IPS-11a (cell line): Measurements from ENCODE around the gene CD6.

Source experiments
- H3K4me3 ChIP-seq: one replicate; pipeline ENCODE4 v1.5.1; 2013; ENCODE audit warnings: low read depth, low read length, control low read depth

CD6 gene

DNA sequence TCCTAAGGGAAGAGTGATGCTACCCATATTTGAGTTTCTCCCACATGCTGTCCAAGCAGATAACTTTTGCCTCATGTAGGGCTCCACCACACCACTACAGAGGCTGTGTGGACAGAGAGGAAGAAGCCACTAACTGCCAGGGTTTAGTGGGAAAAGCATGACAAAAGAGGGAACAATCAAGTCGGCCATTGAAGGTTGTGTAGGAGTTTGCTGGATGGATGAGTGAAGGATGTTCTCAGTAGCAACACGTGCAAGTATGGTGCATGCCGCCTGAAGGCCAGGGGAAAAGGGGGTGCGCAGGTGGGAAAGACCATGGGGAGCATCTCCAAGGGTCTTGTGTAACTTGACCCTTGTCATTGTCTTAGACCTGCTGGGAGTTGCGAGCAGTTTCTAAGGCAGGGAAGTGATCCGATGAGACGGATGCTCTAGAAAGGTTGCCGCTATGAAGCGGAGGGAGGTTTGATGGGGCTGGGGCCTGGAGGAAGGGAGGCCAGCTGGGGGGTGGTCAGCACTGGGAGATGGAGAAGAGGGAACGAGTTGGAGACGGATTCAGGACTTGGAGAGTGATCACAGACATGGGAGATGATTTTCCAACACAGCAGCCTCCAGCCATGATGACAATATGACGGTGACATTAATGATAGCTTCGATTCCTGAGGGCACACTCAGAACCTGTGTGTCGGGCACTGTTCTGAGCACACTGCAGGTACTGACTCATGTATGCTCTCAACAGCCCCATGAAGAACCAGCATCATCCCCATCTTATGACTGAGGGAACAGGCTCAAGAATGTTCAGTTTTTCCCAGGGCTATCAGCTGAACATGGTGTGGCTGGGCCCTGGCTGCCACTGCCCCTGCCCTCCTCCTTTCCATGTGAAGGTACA, 53.7 kb downstream of the CD6 start:
- no peak overlapping the region for H3K4me3 ChIP-seq

- no peak overlapping the region for H3K4me3 ChIP-seq
Observed at GRCh38 chr11:61025821-61026120, 54.3 kb downstream of the CD6 start.

DNA sequence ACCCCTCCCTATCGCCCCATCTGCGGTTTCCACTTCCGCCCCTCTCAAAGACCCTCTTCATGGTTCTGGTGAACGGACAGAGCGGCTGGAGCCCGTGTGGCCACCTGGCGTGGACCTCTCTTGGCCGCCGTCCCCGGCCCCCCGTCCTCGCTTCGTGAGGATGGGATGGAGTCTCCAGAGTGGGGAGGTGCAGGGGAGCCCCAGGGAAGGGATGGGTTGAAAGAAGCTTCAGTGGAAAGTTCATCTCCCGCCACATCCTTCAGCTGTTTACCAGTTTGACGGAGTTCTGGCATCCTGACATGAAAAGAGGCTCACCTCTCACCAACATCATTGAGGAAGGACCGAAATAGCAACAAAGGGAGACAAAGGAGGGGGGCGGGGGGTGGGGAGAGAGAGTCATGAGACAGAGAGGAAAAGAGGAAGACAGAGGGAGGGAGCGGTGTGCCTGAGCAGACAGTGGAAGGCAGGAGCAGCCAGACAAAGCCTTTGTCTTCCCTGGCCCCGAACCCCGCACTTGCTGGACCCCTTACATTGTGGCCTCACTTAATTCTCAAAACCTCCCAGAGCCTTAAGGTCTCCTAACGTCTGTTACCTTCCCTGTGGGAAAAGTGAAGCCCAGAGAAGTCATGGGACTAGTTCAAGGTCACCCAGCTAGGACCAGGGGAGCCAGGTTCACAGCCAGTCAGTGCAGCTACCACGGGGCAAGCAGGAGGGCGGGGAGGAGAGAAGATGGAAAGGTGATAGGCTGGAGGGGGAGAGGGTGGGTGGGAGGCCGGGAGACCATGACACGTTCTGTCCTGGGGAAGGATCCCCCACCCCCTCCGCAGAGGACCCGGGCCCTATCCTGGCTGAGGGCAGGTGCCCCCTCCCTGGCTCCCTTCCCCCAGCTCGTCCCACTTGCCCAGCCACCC, 54.9 kb downstream of the CD6 start:
- H3K4me3 ChIP-seq, result no peak overlapping the region

- H3K4me3 ChIP-seq, result no peak overlapping the region
Observed at GRCh38 chr11:61027141-61027840, 55.8 kb downstream of the CD6 start.

DNA sequence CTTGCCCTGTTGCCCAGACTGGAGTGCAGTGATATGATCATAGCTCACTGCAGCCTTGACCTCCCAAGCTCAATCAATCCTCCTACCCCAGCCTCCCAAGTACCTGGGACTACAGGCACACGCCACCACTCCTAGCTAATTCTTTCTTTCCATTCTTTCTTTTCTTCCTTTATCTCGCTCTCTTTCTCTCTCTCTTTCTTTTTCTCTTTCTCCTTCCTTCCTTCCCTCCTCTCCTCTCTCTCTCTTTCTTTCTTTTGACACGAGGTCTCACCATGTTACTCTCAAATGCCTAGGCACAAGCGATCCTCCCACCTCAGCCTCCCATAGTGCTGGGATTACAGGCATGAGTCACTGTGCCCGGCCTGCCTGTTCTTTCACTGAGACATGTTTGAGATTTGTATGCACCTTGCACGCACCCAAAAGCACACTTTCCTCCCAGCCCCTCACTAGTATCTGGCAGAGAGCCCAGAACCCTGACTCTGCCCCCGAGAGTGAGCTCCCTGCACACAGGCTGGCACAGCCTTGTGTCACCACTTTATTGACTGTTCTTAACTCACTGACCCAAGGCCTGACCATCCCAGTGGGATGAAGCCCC, 56.8 kb downstream of the CD6 start:
- no peak overlapping the region for H3K4me3 ChIP-seq

DNA sequence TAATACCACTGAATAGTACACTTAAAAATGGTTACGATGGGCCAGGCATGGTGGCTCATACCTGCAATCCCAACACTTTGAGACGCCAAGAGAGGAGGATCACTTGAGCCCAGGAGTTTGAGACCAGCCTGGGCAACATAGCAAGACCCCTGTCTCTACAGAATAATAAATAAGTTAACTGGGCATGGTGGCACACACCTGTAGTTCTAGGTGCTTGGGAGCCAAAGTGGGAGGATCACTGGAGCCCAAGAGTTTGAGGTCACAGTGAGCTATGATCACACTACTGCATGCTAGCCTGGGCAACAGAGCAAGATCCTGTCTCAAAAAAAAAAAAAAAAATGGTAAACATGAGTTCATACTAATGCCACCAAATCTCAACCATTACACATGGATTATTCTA, 61.3 kb downstream of the CD6 start:
- no peak overlapping the region for H3K4me3 ChIP-seq

DNA sequence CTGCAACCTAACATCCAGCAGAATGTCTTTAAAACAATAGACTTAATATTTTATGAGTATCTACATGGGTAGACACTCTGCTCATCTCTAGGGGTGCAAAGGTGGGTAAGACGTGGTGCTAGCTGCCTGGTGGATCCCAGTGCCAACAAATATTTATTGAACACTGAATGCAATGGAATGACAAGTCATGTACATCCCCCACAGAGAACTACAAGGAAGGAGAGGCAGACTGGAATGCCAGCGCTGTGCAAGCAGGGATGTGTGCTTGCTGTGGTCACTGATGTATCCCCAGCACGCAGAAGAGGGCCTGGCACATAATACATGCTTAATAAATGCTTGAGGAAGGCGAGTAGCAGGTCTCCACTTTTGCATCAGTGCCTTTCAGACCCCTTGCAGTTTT, 61.9 kb downstream of the CD6 start:
- H3K4me3 ChIP-seq, result no peak overlapping the region

DNA sequence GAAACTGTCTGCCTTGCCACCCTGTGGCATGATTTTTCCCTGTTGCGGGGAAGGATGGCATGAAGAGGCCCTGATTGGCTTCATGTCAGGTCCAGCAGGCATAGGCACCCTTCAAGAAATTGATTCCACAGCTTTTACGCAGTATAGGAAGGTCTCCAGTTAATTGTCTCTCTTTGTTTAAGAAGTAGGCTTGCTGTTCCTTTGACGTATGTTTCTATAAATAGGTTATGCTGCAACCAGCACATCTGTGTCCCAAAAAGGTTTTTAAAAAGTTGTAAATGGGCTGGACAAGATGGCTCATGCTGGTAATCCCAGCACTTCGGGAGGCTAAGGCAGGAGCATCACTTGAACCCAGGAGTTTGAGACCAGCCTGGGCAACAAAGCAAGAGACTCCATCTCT, 62.6 kb downstream of the CD6 start:
- H3K4me3 ChIP-seq, result no peak overlapping the region

GRCh38 chr11:61034704-61035525, 63.4 kb downstream of the CD6 start:
- no peak overlapping the region for H3K4me3 ChIP-seq

DNA sequence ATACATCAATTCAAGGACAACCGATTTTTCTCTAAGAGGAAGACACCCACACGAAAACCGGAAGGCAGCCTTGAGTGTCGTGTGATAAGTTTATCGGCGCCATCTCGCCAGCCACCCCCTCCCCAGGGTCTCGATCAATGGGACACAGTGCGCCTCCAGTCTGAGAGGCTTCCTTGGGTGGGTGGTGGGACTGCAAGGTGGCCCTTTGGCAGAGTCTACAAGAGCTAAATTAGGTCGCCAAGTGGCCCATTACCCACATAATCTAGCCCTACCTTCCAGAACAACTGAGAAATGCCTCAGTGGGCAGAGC, 64.0 kb downstream of the CD6 start:
- no peak overlapping the region for H3K4me3 ChIP-seq

DNA sequence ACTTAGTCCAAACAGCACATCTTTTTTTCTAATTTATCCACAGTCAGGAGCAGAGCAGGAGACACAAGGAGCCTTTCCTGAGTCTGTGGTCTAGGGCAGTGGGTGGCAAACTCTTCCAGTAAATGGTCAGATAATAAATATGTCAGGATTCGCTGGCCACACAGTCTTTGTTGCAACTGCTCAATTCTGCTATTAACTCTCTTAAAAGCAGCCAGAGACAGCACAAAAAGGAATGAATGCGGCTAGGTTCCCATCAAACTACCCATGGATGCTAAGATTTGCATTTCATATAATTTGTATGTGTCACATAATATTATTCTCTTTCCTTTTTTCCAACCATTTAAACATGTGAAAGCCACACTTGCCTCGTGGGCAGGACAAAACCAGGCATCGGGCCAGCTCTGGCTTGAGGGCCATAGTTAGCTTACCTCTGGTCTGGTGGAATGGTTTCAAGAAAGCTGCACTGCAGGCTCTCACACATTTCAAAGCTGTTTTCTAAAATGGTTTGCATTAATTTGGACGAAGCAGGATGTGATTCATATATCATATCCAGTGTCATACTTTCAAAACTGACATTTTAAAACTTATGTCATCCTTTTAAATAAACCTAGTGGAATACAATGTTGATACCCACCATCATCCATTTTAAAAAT, 66.1 kb downstream of the CD6 start:
- no peak overlapping the region for H3K4me3 ChIP-seq

GRCh38 chr11:61039916-61040315, 68.4 kb downstream of the CD6 start:
- no peak overlapping the region for H3K4me3 ChIP-seq

DNA sequence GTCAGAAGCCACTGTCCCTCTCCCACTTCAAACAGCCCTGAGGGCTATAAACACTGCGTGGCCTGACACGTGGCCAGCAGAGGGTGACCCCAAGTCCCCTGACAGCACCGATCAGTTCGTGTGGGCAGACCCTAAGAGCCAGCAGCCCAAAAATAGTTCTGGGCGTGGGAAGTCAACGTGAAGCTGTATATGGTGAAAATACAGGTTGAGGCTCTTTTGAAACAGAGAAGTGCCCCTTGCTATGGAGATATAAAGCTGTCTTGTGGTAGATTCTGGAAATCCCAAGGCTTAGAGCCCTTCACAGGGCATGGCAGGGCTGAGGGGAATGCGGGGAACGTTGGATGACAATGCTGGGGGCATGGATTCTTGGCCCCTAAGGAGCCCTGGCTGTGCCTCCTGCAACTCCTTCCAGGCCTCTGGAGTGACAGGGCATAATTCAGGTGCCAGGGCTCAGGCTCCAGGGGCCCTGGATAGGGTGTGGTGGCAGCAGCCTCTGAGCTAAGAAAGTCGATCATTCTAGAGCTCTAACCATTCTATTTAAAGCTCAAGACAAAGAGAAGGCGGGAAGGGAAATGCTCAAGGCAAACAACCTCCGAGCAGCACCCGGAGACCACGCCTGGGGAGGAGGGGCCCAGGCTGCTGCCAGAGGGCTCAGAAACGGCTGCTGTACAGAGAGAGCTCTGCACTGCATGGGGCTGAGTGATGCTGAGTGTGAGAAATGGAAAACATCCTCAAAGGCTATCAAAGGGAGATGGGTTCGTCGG, 70.5 kb downstream of the CD6 start:
- H3K4me3 ChIP-seq, result no peak overlapping the region

GRCh38 chr11:61042537-61042936, 71.1 kb downstream of the CD6 start:
- H3K4me3 ChIP-seq, result no peak overlapping the region

- no peak overlapping the region for H3K4me3 ChIP-seq
Observed at GRCh38 chr11:61042961-61043540, 71.6 kb downstream of the CD6 start.

DNA sequence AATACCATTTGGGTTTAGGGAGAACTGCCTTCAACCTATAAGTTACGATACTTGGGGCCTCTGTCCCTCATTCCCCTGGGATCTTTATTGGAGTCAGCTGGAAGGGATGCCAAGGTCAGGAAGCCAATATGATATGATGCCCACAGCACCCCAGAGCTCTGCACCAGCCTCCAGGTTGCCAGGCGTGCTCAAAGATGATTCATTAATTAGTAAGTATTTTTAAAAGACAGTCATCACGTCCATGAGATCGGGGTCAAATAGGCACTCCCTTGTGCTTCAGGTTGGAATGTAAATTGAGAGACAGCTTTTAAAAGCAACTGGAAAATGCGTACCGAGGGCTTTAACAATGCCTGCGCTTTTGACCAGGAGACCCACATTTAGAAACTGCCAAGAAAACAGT, 73.8 kb downstream of the CD6 start:
- no peak overlapping the region for H3K4me3 ChIP-seq

DNA sequence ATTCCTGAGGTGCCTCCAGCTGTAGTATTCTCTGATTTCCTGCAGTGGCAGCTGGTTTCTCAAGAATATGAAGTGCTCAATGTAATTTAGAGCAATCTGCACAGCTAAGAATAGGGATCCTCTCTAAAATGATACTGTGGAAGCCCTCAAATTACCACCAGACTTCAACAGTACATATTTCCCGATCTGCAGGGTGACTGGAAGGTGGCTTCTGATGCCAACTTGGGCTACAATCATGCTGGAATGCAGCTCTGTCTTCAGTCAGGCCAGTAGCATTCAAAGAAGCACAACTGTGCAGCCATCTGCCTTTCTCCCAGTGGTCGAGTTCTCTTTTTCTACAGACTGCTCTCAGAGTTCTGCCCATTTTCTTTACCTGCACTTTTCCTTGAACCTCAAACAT, 75.4 kb downstream of the CD6 start:
- no peak overlapping the region for H3K4me3 ChIP-seq

- H3K4me3 ChIP-seq, result no peak overlapping the region
Observed at GRCh38 chr11:61048368-61049062, 77.0 kb downstream of the CD6 start.

DNA sequence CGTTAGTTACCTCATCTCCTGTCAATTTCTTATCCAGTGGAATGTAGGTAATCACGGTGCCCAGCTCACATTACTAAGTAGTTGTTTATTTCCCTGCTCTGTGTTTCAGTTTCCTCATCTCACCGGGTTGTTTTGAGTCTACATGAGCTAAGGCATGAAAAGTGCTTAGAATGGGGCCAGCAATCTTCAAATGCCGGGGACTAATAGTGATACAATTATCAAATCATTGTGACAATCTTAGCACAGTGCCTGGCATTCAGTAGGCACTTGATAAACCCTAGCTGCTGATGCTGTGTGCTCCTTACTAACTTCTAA, 77.5 kb downstream of the CD6 start:
- no peak overlapping the region for H3K4me3 ChIP-seq
